Left renal pelvis (tissue), 4 donors: ENCODE data around the gene ELK4. TPM values are rescaled to one million over a fixed set of nuclear protein-coding genes. Genes with fewer than 3 reads are reported as not detected.

Experiments used
- DNase-seq, 4 donors: peaks; one replicate each; pipeline ENCODE4 v3.0.0-alpha.2; 2013; ENCODE audit warnings: low read depth in 4 of 4, low spot score in 3 of 4
- polyA plus RNA-seq, 4 donors: library from polyadenylated mRNA; unstranded; fragments of 120-200 nt; gene quantifications; one replicate each; pipeline ENCODE4 v1.2.1, GENCODE V29; 2013; ENCODE audit not compliant: insufficient read length in 4 of 4

Gene ELK4
- 10 to 100 TPM; 18.7 to 24.0 (median 21.8) TPM for polyA plus RNA-seq

GRCh38 chr1:205631768-205632668, at the start of gene ELK4:
ELK4 (minus strand) TSS chr1:205632011; CDS start chr1:205623882, 8,129 bp downstream.
- DNase-seq, result peak; percentile 93 to 97 (median 97)

DNA sequence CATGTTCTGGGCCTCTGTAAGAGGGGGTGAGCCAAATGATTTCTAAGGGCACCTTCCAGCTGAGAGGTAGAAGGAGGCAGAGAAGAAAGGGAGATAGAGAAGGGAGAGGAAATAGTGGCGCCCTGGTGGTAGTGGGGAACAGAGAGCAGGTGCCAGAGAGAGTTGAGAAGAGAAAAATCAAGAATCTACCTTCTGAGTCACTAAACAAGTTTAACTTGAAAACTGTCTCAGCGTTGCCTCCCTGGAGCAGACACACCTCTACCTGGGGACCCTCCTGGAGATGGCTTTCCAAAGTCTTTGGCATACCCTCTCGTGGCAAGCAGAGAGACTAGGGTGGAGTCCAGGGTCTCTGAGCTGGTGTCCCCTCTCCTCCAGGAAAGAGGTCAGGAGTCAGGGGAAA, 49.6 kb upstream of the ELK4 start:
- no peak for DNase-seq

GRCh38 chr1:205680073-205680851, 48.5 kb upstream of the ELK4 start, which contains the start of gene SLC45A3:
SLC45A3 (minus strand) TSS chr1:205680509; CDS start chr1:205664656, 15,853 bp downstream.
- DNase-seq, result no peak

GRCh38 chr1:205678286-205679111, 46.7 kb upstream of the ELK4 start:
- DNase-seq, result peak in 1 of 4 donors; percentile 49

- DNase-seq, result no peak
Observed at GRCh38 chr1:205677167-205677566, 45.4 kb upstream of the ELK4 start.

GRCh38 chr1:205676597-205676996, 44.8 kb upstream of the ELK4 start:
- no peak for DNase-seq

DNA sequence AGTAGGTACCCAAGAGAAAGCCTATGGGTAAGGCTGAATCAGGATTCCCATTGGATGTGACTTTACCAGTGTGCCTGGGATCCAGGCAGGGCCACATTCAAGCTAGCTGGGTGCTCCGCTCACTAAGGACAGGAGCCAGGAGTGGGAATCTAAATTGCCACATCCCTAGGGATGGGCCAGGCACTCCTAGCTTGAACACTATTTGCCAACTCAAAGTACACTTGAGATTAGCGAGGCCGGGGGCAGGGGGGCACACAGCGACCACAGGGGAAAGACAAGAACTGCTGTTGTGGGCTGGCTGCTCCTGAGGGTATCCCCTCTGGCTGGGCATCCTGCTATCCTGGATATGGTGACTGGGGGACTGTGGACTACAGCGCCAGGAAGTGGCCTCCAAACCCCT, 44.2 kb upstream of the ELK4 start:
- no peak for DNase-seq

DNA sequence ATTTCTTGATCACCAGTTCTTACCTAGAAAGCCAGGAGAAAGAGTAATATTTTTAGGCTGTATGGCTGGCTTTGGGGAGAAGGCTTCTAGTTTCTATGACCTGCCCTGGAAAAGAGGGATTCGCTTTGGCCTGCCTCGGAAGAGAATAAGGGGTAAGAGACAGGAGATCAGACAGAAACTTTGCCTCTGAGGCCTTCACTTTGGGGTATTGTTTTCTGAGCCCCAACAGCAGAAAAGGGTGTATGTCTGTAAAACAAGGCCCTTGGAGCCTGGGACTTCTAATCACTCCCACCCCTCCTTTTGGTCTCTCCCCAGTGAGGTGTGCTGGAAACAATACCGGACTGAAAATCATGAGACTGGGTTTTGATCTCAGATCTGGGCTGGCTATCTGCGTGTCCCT, 43.4 kb upstream of the ELK4 start:
- DNase-seq, result no peak

DNA sequence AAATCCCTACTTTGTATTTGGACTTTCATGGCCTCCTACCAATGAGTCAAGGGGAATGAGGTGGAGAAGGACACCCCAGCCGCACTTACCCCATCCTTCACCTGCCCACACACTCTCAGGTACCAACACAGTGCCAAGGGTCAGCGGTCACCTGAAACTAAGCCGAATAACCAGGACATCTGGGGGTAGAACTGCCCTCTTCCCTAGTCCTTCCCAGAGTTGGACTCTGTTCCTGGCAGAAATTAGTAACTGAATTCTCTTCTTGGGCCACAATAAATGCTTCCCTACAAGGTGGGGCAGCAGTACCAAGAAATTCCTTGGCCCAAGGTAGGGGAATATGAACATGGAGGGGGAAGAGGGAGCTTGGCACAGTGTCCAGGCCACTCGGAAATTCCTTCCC, 41.2 kb upstream of the ELK4 start:
- no peak for DNase-seq

DNA sequence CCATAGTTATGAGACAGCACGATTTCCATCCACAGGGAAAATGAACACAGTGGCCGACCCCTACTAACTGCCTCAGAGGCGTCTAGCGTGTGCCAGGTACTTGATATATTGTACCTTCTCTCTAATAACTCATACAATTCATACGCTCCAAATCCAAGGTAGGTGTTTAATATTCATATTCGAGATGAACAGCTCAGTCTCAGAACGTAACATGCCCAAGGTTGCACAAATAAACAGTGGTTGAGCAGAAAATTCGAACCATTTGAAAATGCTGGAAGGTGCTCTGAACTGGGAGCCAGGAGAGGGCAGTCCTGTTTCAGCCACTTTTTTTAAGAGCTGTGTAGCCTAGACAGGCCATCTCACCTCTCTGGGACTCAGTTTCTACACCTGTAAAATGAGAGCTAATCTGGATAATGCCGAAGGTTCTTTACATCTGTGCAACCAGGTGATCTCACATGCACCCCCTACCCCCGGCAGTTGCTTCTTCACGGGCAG, 40.6 kb upstream of the ELK4 start:
- DNase-seq, result no peak

DNA sequence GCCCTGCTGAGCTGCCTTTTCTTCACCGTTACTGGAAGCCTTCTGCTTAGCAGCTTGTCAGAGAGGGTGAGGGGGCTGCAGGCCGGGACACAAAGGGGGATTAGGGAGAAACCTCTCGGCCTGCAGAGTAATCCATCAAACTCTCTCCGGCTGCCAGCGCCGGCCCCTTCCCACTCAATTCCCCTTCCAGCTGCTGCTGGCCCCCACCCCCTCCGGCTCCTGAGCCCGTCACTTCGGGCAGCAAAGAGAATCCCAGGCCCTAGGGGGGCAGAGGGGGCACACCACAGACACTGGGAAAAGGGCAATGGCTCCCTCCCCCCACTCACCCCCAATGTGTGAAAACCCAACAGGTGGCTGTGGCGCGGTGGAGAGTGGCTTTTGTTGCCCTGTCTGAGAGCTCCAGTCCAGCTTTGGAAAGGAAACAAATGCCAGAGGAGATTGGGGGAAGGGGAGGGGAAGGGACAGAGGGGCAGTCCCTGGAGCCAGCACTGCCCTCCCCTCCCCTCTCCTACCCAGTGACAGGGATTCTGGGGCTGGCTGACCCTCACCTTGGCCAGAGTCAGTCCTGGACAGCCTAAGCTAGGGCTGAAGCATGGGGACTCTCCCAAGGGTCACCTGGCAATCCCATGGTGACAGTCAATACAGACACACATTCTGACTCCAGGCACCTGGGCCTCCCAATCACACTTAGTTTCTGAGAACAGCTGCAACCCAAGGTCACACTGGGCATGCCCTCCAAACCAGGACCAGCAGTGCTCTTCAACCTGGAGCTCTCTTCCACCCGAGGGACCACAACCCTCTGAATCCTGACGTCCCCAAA, 39.0 kb upstream of the ELK4 start:
- DNase-seq, result no peak

GRCh38 chr1:205670150-205670446, 38.3 kb upstream of the ELK4 start:
- DNase-seq, result no peak

GRCh38 chr1:205669341-205670149, 37.7 kb upstream of the ELK4 start:
- DNase-seq, result no peak

- no peak for DNase-seq
Observed at GRCh38 chr1:205668951-205669340, 37.1 kb upstream of the ELK4 start.

- no peak for DNase-seq
Observed at GRCh38 chr1:205667909-205668643, 36.3 kb upstream of the ELK4 start.

DNA sequence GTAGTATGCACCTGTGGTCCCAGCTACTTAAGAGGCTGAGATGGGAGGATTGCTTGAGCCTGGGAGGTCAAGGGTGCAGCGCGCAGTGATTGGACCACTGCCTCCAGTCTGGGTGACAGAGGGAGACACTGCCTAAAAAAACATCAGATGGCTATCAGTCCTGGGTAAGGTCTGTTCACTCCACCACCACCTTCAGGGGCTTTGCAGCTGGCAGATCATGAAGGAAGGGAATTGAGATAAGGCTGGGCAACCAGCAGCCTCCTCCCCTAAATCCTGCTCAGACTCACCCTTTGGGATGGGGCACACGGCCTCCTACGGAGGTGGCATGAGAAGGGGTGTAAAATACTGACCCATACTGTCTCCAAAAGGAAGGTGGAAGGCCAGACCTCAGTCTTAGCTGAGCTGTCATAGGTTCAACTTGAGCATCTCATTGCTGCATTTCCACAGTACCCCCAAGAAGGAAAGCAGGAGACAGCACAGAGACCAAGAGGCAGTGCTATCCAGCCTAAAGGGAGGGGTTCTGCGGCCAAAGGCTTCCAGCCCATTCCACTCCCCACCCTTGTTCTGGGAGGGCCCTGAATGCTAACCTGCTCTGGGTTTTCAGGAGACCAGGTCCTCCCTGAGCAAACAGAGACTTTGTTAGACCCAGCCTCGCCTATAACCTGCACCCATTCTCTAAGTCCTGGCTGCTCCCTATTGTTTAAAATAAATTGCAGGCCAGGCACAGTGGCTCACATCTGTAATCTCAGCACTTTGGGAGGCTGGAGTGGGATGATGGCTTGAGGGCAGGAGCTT, 34.8 kb upstream of the ELK4 start:
- no peak for DNase-seq

- no peak for DNase-seq
Observed at GRCh38 chr1:205665201-205666045, 33.6 kb upstream of the ELK4 start.
